ENCODE results near the gene AGTR2. TPM values are rescaled to one million over a fixed set of nuclear protein-coding genes. Genes with fewer than 3 reads are reported as not detected.

Gene AGTR2
- 4.5 TPM for total RNA-seq

GRCh38 chrX:116170511-116170910, at the start of gene AGTR2:
TSS of gene AGTR2 (plus strand) at chrX:116170744. CDS start at chrX:116172281, 1,537 bp downstream.

